GM21390 (cell line): ENCODE measurements around the gene OR10V1.

ENCODE experiments used
- ATAC-seq: cut with Tn5 transposase; IDR thresholded peaks from one replicate; pipeline ENCODE4 v1.9.1; 2021; ENCODE audit not compliant: unreplicated experiment

Gene OR10V1

GRCh38 chr11:59668950-59669610, 44.6 kb downstream of the OR10V1 start, which contains the start of gene PATL1:
TSS of gene PATL1 (minus strand) at chr11:59669037. CDS start at chr11:59668895, 142 bp downstream.
- peak; percentile 93 for ATAC-seq

GRCh38 chr11:59668188-59668949, 45.3 kb downstream of the OR10V1 start:
- peak; percentile 23 for ATAC-seq

GRCh38 chr11:59667812-59668187, 45.8 kb downstream of the OR10V1 start:
- ATAC-seq: no peak

GRCh38 chr11:59666969-59667368, 46.7 kb downstream of the OR10V1 start:
- no peak for ATAC-seq
